Coronary artery (tissue), 2 donors: ENCODE data around the gene FHIT.
"Not testable (repeated sequence)": the region's sequence is repeated elsewhere in the genome, so short reads cannot be mapped to it uniquely, and the experiment has no call there.

Experiments used
- DNase-seq: peaks from one replicate; pipeline ENCODE4 v3.0.0-alpha.2; 2017; ENCODE audit warnings: low spot score
- H3K27ac ChIP-seq, 2 donors: fragments of 200-600 bp; sonication (generic); one replicate each; pipeline ENCODE4 v1.5.1; 2016 to 2019
- H3K4me3 ChIP-seq: fragments of 200-600 bp; sonication (generic); 2 replicates; pipeline ENCODE4 v1.5.1; 2016; ENCODE audit warnings: mild to moderate bottlenecking, moderate library complexity
- TF ChIP-seq, protein P1 (sequence below): fragments of 200-600 bp; sonication (generic); IDR thresholded peaks from one replicate; pipeline ENCODE4 v1.5.1; 2019; ENCODE audit warnings: antibody characterized with exemption

Gene FHIT

DNA sequence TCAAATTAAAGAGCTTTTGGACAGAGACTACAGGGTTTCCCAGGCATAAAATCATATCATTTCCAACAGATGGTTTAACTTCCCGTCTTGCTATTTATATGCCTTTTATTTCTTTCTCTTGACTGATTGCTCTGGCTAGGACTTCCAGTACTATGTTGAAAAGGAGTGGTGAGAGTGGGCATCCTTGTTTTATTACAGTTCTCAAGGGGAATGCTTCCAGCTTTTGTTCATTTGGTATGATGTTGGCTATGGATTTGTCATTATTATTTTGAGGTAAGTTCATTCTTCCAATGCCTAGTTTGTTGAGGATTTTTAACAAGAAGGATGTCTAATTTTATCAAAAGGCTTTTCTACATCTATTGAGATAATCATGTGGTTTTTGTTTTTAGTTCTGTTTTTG is 1304.9 kb downstream of the FHIT start:
- Histone ChIP-seq H3K27ac (no peak overlapping the region), H3K4me3 (no peak overlapping the region)
- no peak for DNase-seq
- TF ChIP-seq, protein P1, sequence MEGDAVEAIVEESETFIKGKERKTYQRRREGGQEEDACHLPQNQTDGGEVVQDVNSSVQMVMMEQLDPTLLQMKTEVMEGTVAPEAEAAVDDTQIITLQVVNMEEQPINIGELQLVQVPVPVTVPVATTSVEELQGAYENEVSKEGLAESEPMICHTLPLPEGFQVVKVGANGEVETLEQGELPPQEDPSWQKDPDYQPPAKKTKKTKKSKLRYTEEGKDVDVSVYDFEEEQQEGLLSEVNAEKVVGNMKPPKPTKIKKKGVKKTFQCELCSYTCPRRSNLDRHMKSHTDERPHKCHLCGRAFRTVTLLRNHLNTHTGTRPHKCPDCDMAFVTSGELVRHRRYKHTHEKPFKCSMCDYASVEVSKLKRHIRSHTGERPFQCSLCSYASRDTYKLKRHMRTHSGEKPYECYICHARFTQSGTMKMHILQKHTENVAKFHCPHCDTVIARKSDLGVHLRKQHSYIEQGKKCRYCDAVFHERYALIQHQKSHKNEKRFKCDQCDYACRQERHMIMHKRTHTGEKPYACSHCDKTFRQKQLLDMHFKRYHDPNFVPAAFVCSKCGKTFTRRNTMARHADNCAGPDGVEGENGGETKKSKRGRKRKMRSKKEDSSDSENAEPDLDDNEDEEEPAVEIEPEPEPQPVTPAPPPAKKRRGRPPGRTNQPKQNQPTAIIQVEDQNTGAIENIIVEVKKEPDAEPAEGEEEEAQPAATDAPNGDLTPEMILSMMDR, result no peak

DNA sequence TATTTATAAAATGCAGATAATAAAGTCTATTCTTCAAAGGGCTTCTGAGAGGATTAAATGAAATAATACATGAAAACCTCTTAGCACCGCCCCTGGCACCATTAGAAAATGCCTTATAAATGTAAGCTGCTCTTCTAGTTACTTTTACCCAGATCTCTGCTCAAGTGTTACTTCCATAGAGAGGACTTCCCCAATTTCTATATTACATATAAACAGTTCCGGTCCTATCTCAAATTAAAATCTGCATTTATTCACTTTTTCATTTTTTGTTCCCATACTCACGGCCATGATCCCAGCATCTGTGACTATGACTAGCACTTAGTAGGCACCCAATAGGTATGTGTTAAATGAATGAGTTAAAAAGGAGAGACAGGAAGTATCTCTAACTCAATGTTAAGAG is 1310.5 kb downstream of the FHIT start:
- no peak for DNase-seq
- Histone ChIP-seq H3K27ac (no peak overlapping the region), H3K4me3 (no peak overlapping the region)
- TF ChIP-seq, protein P1, result no peak

DNA sequence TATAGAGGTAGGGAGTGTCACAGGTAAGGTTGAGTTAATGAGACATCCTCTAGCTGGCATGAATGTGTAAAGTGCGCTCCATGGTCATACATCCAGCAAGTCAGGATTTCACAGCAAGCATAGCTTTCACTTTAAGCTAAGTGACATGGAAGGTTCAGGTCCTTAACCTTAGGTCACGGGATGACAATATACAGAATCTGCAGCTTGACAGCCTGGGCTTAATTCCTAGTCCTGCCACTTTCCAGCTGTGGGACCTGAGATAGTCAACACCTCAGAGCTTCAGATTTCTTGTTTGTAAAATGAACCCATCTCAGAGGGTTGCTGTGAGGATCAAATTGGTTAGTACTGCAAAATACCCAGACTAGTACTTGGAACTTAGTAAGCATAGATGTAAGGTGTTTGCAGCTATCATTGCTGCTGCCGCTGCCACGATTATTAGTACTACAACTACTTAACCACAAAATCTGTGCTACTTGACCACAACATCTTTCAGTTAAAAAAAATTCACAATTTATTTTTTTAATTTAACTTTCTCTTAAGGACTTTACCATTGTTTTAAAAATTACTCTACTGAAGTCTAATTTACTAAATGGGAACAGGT is 1311.3 kb downstream of the FHIT start:
- H3K4me3 ChIP-seq, result no peak overlapping the region
- H3K27ac ChIP-seq, result no peak overlapping the region
- TF ChIP-seq, protein P1, result no peak
- no peak for DNase-seq

GRCh38 chr3:59938828-59939227 is 1312.4 kb downstream of the FHIT start:
- no peak overlapping the region for H3K4me3 ChIP-seq
- H3K27ac ChIP-seq, result no peak overlapping the region
- no peak for DNase-seq
- TF ChIP-seq, protein P1, result no peak

GRCh38 chr3:59937201-59937600 is 1314.1 kb downstream of the FHIT start:
- Histone ChIP-seq H3K4me3 (no peak overlapping the region), H3K27ac (no peak overlapping the region)
- DNase-seq, result no peak
- TF ChIP-seq, protein P1, result no peak

DNA sequence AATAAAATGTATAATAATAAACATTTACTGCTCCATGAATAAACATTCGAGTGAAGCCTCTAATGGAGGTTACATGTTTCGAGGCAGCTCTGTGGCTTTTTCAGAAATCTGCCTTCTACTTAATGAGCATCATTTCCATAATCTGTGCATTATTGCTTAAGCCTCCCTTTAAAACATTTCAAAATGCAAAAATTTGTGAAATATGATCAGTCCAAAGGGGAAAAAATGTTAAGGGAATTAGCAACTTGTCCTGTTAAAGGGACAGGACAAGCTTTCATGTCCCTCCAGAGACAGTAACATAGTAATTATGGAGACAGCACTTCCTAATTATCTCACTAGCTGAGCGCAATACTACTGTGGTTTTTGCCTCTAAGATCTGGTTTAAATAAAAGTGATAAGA is 1314.8 kb downstream of the FHIT start:
- TF ChIP-seq, protein P1, result no peak
- H3K4me3 ChIP-seq, result no peak overlapping the region
- H3K27ac ChIP-seq, result no peak overlapping the region
- no peak for DNase-seq

DNA sequence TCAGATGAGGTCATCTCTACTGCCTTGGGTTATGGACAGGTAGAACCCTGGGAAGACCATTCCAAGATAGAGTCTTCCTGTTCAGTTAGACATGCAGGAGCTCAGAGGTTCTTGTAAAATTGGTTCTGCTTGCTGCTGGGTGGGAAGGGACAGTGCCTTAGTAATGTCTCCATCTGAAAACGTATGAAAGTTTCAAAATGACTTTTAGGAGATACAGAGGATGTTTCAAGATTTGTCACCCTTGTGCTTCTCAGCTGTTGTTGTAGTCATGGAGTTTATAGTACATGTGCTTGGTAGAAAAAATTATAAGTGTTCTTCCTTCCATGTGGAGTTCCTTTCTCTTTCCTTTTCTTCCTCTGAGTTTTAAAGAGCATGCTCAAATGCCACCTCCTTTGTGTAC is 1316.2 kb downstream of the FHIT start:
- H3K27ac ChIP-seq, result no peak overlapping the region
- TF ChIP-seq, protein P1, result no peak
- DNase-seq, result no peak
- H3K4me3 ChIP-seq, result no peak overlapping the region

DNA sequence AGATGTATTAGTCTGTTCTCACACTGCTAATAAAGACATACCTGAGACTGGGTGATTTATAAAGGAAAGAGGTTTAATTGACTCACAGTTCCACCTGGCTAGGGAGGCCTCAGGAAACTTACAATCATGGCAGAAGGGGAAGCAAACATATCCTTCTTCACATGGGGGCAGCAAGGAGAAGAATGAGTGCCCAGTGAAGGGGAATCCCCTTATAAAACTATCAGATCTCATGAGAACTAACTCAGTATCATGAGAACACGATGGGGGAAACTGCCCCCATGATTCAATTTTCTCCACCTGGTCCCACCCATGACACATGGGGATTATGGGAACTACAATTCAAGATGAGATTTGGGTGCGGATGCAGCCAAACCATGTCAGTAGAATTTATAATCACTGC is 1316.7 kb downstream of the FHIT start:
- not testable (repeated sequence) for DNase-seq, H3K4me3 ChIP-seq, H3K27ac ChIP-seq
